ENCODE measurements around the gene CELF5. TPM values are rescaled to one million over a fixed set of nuclear protein-coding genes. Genes with fewer than 3 reads are reported as not detected.
"Not testable (repeated sequence)": the region's sequence is repeated elsewhere in the genome, so short reads cannot be mapped to it uniquely, and the experiment has no call there.

The CELF5 gene
- total RNA-seq, 2 experiments from 2014 or later, result 0.20 to 0.56 TPM

GRCh38 chr19:3202346-3202745, 22.1 kb upstream of the CELF5 start:
- ChIA-PET CTCF (no interaction called here), POLR2A (no interaction called here)

DNA sequence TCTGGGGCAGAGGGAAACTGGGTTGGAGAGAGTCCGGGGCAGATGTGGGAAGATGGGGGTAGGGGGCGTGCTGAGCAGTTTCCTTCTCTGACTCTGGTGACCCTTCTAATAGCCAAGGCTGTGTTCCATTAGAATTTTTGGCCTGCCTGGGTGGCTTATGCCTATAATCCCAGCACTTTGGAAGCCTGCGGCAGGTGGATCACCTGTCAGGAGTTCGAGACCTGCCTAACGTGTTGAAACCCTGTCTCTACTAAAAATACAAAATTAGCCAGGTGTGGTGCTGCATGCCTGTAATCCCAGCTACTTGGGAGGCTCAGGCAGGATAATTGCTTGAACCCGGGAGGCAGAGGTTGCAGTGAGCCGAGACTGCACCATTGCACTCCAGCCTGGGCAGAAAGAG, 21.6 kb upstream of the CELF5 start:
- POLR2A ChIA-PET, result interaction anchor here (0.9 kb wide), 1 partner anchor 13 kb away, joined by 3 read pairs; no protein-coding TSS in a partner anchor
- H3K4me1 Mint-ChIP-seq (ENCODE audit: low read depth); H3K27ac Mint-ChIP-seq; H3K4me3 Mint-ChIP-seq; H3K9me3 Mint-ChIP-seq; ATAC-seq; H3K36me3 Mint-ChIP-seq (ENCODE audit: low read depth); intact Hi-C loops (cut with micrococcal nuclease); DNase-seq; H3K27me3 Mint-ChIP-seq; CTCF ChIA-PET: not testable (repeated sequence)

More at GRCh38 chr19:3202346-3202745, 22.1 kb upstream of the CELF5 start:
- H3K27me3 Mint-ChIP-seq, result no peaks in the 10 kb centered on the region
- ATAC-seq (no peak), DNase-seq (no peak)
- no peak overlapping the region for H3K27ac Mint-ChIP-seq
- no peak overlapping the region for H3K4me3 Mint-ChIP-seq
- H3K36me3 Mint-ChIP-seq (ENCODE audit: low read depth), result peaks cover 4% of the 10 kb centered on the region
- intact Hi-C loops (cut with micrococcal nuclease), result no loop called here
- TF ChIP-seq, protein P1, sequence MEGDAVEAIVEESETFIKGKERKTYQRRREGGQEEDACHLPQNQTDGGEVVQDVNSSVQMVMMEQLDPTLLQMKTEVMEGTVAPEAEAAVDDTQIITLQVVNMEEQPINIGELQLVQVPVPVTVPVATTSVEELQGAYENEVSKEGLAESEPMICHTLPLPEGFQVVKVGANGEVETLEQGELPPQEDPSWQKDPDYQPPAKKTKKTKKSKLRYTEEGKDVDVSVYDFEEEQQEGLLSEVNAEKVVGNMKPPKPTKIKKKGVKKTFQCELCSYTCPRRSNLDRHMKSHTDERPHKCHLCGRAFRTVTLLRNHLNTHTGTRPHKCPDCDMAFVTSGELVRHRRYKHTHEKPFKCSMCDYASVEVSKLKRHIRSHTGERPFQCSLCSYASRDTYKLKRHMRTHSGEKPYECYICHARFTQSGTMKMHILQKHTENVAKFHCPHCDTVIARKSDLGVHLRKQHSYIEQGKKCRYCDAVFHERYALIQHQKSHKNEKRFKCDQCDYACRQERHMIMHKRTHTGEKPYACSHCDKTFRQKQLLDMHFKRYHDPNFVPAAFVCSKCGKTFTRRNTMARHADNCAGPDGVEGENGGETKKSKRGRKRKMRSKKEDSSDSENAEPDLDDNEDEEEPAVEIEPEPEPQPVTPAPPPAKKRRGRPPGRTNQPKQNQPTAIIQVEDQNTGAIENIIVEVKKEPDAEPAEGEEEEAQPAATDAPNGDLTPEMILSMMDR (IDR thresholded peaks at IDR 0.05), result no peak
- H3K9me3 Mint-ChIP-seq, result no peaks in the 10 kb centered on the region
- no peaks in the 10 kb centered on the region for H3K4me1 Mint-ChIP-seq (ENCODE audit: low read depth)

- DNase-seq, result no peak
- H3K9me3 Mint-ChIP-seq, result no peaks in the 10 kb centered on the region
- ChIA-PET CTCF (no interaction called here), POLR2A (interaction anchor here (0.9 kb wide), 1 partner anchor 14 kb away, joined by 3 read pairs; no protein-coding TSS in a partner anchor)
- TF ChIP-seq, protein P1 (IDR thresholded peaks at IDR 0.05), result no peak
- H3K27ac Mint-ChIP-seq, result no peak overlapping the region
- H3K36me3 Mint-ChIP-seq (ENCODE audit: low read depth), result peaks cover 4% of the 10 kb centered on the region
- no peaks in the 10 kb centered on the region for H3K4me1 Mint-ChIP-seq (ENCODE audit: low read depth)
- H3K27me3 Mint-ChIP-seq, result no peaks in the 10 kb centered on the region
- intact Hi-C loops (cut with micrococcal nuclease), result no loop called here
- no peak for ATAC-seq
- H3K4me3 Mint-ChIP-seq, result no peak overlapping the region
Observed at GRCh38 chr19:3203805-3204645, 20.4 kb upstream of the CELF5 start.

DNA sequence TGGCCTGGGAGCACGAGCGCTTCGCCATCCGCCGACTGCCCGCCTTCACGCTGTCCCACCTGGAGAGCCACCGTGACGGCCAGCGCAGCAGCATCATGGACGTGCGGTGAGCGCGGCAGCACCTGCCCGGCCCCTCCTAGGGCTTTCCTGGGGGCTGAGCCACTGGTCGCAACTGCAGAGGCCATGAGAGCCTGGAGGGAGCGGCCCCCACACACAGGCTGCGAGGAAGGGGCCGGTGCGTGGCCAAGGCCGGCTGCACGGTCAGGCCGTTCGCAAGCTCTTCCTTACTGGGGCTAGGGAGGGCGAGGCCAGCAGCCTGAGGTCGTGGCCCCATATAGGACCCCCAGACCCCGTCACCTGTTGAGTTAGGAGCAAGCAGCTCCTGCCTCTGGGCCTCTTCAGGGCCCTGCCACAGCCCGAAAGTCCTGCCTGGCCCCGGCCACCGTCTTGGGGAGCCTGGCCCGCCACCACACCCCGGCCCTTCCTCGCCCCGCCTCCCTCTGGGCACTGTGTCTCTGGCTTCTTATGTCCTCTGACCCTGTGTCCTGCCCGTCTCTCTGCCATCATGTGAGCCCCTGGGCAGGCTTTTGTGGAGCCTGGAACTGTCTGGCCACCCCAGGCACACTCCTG, 19.7 kb upstream of the CELF5 start:
- TF ChIP-seq, protein P1 (IDR thresholded peaks at IDR 0.05), result no peak
- Mint-ChIP-seq H3K4me1 (ENCODE audit: low read depth) (no peaks in the 10 kb centered on the region), H3K27me3 (no peaks in the 10 kb centered on the region), H3K36me3 (ENCODE audit: low read depth) (peaks cover 7% of the 10 kb centered on the region), H3K27ac (no peak overlapping the region), H3K9me3 (no peaks in the 10 kb centered on the region), H3K4me3 (no peak overlapping the region)
- intact Hi-C loops (cut with micrococcal nuclease), result no loop called here
- no peak for ATAC-seq
- ChIA-PET POLR2A (no interaction called here), CTCF (no interaction called here)
- DNase-seq, result no peak

DNA sequence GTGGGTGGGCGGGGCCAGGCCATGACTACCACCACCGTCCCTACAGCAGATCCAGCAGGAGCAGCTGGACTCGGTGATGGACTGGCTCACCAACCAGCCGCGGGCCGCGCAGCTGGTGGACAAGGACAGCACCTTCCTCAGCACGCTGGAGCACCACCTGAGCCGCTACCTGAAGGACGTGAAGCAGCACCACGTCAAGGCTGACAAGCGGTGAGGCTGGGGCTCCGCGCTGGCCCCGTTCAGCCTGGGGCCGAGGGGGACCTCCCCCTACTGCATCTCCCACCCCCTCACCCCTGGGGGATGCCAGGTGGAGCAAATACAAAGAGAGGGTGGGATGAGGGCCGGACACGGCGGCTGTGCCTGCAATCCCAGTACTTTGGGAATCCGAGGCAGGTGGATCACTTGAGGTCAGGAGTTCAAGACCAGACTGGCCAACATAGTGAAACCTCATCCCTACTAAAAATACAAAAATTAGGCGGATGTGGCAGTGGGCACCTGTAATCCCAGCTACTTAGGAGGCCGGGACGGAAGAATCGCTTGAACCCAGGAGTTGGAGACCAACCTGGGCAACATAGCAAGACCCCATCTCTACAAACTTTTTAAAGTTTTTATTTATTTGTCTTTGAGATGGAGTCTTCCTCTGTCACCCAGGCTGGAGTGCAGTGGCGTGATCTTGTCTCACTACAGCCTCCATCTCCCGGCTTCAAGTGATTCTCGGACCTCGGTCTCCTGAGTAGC, 18.1 kb upstream of the CELF5 start:
- no peak for DNase-seq
- H3K27ac Mint-ChIP-seq, result no peak overlapping the region
- ChIA-PET CTCF (no interaction called here), POLR2A (no interaction called here)
- H3K4me1 Mint-ChIP-seq (ENCODE audit: low read depth), result no peaks in the 10 kb centered on the region
- H3K9me3 Mint-ChIP-seq, result no peaks in the 10 kb centered on the region
- no peaks in the 10 kb centered on the region for H3K27me3 Mint-ChIP-seq
- ATAC-seq, result no peak
- intact Hi-C loops (cut with micrococcal nuclease), result no loop called here
- no peak overlapping the region for H3K4me3 Mint-ChIP-seq
- H3K36me3 Mint-ChIP-seq (ENCODE audit: low read depth), result peaks cover 7% of the 10 kb centered on the region
- TF ChIP-seq, protein P1 (IDR thresholded peaks at IDR 0.05), result no peak
